Activated CD8-positive, alpha-beta memory T cell treated with anti-CD3 and anti-CD28 coated beads for 48 hours (primary cell): ENCODE results near the gene GIN1.
"Not testable (repeated sequence)": the region's sequence is repeated elsewhere in the genome, so short reads cannot be mapped to it uniquely, and the experiment has no call there.

ENCODE experiments used
- DNase-seq, 3 experiments: peaks; one replicate each; pipeline ENCODE4 v3.0.0-alpha.2; 2020; ENCODE audit warnings: low read depth in 2 of 3, low spot score in 2 of 3

GIN1 gene

GRCh38 chr5:103111468-103111867 lies 8.5 kb downstream of the GIN1 start:
- DNase-seq: no peak

- DNase-seq: no peak
These were observed 9.5 kb downstream of the GIN1 start for GRCh38 chr5:103110403-103110802.

GRCh38 chr5:103109277-103109676 lies 10.7 kb downstream of the GIN1 start:
- DNase-seq: no peak

- DNase-seq: no peak
These were observed 11.9 kb downstream of the GIN1 start for GRCh38 chr5:103108086-103108485.

- DNase-seq: no peak
These were observed 17.7 kb downstream of the GIN1 start for GRCh38 chr5:103102234-103102633.

- no peak for DNase-seq
These were observed 18.7 kb downstream of the GIN1 start for GRCh38 chr5:103101079-103101750.

- no peak for DNase-seq
These were observed 20.9 kb downstream of the GIN1 start for GRCh38 chr5:103098993-103099392.

GRCh38 chr5:103094737-103095136 lies 25.2 kb downstream of the GIN1 start:
- DNase-seq: no peak

- DNase-seq: no peak
These were observed 26.2 kb downstream of the GIN1 start for GRCh38 chr5:103093727-103094126.

- DNase-seq: no peak
These were observed 27.3 kb downstream of the GIN1 start for GRCh38 chr5:103092676-103093075.

GRCh38 chr5:103090791-103091190 lies 29.1 kb downstream of the GIN1 start:
- DNase-seq: no peak

GRCh38 chr5:103089272-103089671 lies 30.7 kb downstream of the GIN1 start:
- DNase-seq: no peak

- DNase-seq: no peak
These were observed 33.4 kb downstream of the GIN1 start for GRCh38 chr5:103086547-103086946.

- no peak for DNase-seq
These were observed 40.1 kb downstream of the GIN1 start for GRCh38 chr5:103079796-103080195.

GRCh38 chr5:103075442-103075841 lies 44.5 kb downstream of the GIN1 start:
- no peak for DNase-seq

- DNase-seq: not testable (repeated sequence)
These were observed 46.4 kb downstream of the GIN1 start for GRCh38 chr5:103073500-103073899.

GRCh38 chr5:103066326-103066725 lies 53.6 kb downstream of the GIN1 start:
- no peak for DNase-seq

GRCh38 chr5:103060424-103060954 lies 59.4 kb downstream of the GIN1 start:
- DNase-seq: no peak

- DNase-seq: no peak
These were observed 60.4 kb downstream of the GIN1 start for GRCh38 chr5:103059525-103059924.

- no peak for DNase-seq
These were observed 62.5 kb downstream of the GIN1 start for GRCh38 chr5:103057208-103058130.

- DNase-seq: not testable (repeated sequence)
These were observed 73.2 kb downstream of the GIN1 start for GRCh38 chr5:103046706-103047105.

GRCh38 chr5:103041071-103041676 lies 78.8 kb downstream of the GIN1 start:
- no peak for DNase-seq
